GM04504 (cell line): Measurements from ENCODE around the gene ASPHD1.
"Not testable (repeated sequence)": the region's sequence is repeated elsewhere in the genome, so short reads cannot be mapped to it uniquely, and the experiment has no call there.

Experiments
- DNase-seq: peaks from one replicate; pipeline ENCODE4 v3.0.0-alpha.2; 2012; ENCODE audit warnings: low read depth

Gene ASPHD1

DNA sequence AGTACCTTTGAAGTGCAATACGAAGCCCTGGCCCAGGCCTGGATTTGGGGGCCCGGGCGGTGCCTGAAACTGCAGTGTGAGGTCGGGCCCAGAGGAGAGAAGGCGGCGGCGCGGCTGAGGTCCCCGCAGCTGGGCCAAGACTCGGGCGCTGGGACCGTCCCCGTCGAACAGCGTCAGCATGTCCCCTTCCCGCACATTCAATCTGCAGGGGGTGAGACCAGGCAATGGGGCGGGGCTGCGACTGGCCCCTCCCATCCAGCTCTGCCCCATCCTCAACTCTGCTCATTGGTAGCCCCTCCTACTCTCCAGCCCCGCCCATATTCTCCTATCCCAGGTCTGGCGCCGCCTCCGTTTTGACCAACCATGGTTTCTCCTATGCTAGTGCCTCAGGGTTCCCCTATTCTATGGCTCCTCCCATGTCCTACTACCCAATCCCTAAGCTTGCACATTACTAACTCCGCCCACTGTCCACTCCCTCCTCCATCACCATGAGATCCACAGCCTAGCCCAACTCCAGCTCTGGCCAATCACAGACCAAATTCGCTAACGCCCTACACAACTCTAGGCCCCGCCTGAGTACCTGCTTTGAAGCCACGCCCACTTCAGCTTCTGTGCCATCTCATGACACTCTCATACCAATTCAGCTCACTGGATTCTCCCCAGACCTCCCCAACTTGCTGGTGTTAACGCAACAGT lies 22.9 kb upstream of the ASPHD1 start:
- no peak for DNase-seq

DNA sequence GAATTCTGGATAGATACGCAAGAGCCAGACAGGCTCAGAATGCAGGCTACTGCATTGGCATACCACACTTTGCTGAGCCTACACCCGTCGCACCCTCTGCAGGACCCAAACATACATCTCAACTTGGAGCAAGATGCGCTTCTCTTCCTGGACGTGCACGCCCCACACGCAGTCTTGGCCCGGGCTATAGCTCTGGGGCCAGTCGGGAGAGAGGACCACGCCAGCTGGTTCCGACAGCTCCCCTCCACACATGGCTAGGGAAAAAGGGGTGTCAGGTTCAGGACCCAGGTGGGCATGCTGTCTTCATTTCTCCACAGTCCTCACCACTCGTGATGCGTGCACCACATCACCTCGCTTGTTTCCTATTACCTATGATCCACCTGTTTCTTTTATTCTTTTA lies 22.1 kb upstream of the ASPHD1 start:
- no peak for DNase-seq

DNA sequence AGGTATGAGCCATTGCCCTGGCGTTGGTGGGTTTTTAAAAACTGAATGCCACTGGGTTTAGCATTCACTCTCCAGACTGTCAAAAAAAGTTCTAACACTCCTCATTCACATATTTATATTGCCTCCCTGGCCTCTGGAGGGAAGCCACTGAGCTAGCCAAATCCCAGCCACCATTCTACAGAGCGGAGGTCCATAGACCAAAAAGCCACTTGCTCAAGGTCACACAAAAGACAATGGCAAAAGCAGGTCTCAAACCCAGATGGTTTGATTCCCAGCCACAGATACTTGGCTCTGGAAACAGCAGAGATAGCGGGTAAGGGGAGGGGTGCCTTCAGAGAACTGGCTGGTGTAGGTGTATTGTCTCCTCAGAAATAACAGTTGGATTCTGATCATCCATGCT lies 19.2 kb upstream of the ASPHD1 start:
- no peak for DNase-seq

DNA sequence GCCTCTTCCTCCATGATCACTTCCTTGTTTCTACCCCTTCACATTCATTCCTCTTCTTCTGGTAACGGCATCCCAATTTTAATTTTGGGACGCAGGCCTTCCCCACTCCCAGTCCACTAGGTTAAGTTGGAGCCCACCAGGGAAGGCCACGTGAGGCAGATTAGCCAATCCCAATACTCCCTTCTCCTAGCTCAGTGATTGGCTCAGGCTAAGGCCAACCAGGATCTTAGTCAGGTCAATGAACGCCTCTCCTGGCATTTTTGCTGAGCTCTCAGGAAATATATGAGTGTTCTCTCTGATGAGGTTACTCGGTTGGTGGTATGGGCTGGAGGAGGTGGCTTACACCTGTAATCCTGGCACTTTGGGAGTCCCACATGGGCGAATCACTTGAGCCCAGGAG lies 16.3 kb upstream of the ASPHD1 start:
- no peak for DNase-seq

DNA sequence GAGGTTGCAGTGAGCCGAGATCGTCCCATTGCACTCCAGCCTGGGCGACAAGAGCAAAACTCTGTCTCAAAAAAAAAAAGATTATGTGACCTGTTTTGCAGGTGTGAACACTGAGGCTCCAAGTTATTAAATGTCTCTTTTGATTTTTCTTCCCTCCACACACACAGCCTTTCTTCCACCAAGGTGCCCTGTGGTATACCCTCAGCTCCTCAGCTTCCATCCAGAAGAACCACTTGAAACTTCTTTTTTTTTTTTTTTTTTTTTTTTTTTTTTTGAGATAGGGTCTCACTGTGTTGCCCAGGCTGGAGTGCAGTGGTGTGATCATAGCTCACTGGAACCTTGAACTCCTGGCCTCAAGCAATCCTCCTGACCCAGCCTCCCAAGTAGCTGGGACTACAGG lies 10.9 kb upstream of the ASPHD1 start:
- not testable (repeated sequence) for DNase-seq

DNA sequence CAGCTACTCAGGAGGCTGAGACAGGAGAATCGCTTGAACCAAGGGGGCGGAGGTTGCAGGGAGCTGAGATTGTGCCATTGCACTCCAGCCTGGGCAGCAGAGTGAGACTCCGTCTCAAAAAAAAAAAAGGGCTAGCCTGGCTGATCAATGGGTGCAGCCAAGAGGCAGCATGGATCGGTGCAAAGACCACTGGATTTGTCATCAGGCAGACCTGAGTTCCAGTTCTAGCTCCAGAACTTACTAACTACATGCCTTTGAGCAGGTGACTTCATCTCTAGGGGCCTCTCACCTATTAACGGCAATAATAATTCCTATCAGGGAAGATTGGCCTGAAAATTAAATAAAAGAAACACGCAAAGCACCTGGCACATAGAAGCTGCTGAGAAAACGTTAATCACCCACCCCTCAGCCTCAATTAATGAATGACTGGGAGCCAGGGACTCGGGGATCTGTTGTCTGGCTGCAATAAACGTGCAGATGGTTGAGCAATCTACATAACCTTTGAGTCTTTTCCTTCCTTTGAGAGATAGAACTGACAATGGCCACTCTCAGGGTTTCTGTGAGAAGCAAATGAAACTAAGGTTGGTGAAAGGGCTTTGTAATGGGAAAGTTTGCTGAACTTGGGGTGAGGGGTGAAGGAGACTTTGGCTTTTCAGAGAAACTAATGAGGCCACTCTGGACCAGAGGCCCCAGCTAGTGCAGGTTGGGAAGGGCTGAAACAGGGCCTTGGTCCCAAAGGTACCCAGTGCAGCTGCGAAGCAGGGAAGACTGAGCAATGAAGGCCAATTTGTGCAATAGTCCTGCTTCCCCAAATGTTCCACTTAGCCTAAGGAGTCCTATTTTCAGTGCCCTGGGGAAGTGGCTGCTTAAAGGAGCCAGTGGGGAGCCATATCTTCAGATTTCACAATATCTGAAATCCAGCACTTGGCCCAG lies 8.5 kb upstream of the ASPHD1 start:
- DNase-seq, result no peak

DNA sequence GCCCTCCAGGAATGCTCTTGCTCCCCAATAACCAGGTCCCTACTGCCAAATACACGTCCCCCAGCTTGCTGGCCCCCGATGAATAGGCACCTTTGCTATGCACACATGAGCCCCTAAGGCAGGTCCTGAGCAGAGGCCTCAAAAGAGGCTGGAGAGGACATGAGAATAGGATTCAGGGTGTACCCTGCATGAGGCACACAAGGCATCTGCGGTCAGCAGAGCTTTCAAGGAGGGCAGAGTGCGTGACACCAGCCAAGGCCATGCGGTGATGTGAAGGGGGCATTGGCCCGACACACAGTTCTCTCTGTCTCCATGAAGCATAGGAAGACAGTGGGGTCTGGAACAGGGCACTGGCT lies 7.9 kb upstream of the ASPHD1 start:
- DNase-seq, result no peak

DNA sequence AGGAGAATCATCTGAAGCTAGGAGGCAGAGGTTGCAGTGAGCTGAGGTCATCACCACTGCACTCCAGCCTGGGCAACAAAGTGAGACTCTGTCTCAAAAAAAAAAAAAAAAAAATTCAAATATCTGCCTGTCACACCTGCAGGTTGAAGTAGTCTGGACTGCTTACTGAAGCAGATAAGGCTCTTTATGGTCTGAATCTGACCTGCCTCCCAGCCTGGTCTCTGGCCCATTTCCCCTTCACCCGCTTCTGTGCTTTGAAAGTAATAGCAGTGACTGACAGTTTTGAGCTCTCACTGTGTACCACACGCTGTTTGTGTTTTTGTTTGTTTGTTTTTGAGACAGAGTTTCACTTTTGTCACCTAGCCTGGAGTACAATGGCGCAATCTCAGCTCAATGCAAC lies 6.7 kb upstream of the ASPHD1 start:
- no peak for DNase-seq

DNA sequence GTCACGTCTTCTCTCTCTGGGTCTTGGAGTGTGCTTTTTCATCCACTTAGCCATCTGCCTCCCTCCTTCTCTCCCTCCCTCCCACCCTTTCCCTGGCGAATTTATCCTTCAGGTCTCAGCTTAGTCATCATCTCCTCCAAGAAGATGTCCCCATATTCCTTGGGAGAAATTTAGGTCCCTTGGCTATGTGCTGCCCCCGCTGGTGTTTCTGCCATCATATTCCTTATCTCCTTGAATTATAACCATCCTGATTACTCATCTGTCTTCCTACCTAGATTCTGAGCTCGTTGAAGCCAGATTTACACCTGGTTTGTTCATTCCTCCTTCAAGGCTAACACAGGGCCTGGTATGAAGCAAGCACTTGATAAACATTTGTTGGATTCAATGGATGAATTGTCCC lies 5.9 kb upstream of the ASPHD1 start:
- no peak for DNase-seq

DNA sequence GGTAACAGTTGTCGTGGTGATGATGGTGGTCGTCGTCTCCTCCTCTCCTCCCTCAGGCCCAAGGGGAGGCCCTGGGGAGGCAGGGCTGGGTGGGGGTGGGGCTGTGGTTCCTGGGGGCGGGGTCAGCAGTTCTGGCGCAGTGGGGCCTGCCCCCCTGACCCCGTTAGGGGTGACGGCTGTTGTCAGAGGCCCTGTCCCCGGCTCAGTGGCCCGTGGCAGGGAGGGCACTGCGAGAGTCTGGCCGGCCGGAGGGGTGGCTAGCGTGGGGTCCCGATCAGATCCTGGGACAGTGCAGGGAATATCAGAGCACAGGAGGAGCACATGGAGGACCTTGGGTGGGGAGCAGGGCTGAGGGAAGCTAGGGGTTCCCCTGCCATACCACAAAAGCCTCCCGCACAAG lies 3.4 kb upstream of the ASPHD1 start:
- no peak for DNase-seq

DNA sequence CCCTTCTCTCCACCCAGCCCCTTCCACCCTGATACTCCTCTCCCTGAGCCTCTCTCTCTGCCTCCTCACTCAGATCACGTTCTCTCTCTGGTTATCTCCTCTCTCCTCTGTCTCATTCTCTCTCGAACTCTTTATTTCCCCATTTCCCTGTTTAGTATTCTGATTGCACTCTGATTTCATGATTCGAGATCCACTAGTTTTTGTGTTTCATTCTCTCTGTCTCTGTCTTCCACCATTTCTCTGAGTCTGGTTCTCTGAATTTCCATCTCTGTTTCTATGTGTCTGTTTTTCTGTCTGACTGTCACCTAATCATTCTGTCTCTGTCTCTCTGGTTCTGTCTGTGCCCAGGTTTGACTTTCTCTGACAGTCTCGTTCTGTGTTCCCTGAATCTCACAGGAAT lies 3.0 kb upstream of the ASPHD1 start:
- DNase-seq, result no peak

DNA sequence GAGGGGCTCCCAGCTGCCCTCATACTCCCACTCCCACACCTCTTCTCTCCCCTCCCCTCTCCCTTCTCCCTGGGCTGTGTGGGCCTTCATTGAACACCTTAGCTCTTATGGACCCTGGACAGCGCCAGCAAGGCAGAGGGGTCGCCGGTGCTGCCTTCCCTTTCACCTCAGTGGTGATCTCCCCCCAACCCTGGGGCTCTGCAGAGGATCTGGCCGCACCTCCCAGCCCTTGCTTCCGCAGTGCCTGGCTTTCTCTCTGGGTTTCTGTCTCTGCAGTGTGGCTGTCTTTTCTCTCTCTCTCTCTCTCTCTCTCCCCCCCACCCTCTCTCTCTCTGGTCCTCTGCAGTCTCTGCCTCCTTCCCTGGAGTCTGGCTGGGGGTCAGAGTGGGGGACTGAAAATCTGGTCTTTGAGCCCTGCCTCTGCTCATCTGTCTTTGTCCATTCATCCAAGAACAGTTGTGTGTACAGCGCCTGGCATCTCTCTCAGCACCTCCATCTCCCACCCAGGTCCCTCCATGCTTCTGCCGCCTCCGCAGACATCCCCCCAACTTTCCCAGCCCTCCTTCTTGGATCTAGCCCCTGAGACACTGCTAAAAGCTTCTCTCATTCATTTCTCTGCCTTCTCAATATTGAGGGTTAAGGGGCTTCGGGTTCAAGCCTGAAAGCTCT lies 2.0 kb upstream of the ASPHD1 start:
- no peak for DNase-seq

DNA sequence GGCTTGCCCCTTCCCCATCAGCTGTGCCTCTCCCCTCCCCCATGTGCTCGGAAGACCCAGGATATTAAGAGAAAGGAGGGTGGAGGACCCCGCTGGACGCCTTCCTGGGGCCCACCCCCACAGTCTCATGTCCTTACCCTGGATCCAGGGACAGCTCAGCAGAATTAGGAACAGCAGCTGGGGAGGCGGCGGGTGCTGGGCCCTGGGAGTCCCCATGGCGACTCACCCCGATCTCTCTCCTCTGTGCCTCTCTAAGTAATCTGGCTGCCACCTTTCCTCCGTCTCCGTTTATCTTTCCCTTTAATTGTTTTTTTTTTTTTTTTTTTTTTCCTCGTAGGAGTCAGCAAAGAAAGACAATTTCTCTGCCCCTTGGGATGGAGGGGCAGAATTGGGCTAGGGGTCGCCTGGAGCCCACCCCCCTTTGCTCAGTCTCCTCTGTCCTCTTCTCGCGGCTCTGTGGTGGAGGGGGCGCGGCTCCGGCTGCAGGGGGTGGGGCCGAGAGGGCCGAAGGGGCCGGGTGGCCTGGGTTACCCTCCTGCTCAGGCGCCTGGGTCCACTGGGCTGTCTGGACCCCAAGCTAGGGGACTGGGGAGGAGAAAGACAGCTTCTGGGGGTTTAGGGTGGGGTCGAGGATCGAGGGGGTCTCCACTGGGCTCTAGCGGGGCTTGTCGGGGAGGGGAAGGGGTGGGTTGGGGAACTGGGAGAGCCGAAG lies 1.3 kb upstream of the ASPHD1 start:
- no peak for DNase-seq

DNA sequence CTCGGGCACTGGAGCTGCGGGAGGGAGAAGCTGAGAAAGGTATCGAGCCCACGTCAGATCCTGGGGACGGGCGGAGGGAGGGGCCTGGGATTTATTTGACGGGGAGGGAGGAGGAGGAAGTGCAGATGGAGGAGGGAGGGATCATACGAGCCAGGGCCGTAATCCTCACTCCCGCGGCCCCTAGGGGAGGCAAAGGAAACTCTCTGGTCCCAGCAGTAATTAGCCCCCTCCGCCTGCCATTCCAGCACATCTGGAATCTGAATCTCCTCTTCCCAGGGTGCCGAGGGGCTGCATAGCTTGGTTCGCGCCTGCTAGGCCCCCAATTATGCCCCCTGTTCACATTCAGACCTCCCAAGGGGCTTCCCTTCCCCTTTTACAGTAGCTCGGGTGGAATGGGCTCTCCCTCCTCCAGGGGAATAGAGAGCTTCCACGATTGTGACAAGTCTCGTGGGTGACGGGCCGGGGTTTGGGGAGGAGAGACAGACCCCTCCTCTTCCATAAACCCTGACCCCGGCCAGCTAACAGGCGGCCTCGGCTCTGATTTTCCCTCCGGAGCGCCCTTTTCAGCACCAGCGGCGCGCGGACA lies 679 bp upstream of the ASPHD1 start, which contains the start of gene SEZ6L2:
SEZ6L2 (minus strand) TSS at position 35 of the 586 bp plus-strand sequence. CDS start 531 bp downstream, outside the sequence.
- peak; percentile 69 for DNase-seq

DNA sequence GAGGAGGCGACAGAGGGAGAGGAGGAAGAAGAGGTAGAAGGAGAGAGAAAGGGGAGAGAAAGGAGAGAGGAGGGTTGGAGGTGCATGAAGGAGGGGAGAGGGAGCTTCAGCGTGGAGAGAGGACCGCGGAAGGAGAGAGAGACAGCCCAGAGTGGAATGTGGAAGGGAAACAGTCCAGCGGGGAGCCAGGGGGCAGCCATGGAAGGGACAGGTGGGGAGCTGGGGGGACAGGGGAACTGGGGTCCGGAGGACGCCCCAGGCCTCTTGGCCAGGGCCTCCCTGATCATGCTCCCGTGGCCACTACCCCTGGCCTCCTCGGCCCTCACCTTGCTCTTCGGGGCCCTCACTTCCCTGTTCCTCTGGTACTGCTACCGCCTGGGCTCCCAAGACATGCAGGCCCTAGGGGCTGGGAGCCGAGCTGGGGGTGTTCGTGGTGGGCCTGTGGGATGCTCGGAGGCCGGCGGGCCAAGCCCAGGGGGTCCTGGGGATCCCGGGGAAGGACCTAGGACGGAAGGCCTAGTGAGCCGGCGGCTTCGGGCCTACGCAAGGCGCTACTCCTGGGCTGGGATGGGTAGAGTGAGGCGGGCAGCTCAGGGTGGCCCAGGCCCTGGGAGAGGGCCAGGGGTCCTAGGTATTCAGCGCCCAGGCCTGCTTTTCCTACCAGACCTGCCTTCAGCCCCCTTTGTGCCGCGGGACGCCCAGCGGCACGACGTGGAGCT lies 759 bp downstream of the ASPHD1 start:
- no peak for DNase-seq

DNA sequence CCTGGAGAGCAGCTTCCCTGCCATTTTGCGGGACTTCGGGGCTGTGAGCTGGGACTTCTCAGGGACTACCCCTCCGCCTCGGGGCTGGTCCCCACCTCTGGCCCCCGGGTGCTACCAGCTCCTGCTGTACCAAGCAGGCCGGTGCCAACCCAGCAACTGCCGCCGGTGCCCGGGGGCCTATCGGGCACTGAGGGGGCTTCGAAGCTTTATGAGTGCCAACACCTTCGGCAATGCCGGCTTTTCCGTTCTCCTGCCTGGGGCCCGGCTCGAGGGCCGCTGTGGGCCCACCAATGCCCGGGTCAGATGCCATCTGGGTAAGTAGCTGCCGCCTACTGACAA lies 1.3 kb downstream of the ASPHD1 start:
- no peak for DNase-seq

DNA sequence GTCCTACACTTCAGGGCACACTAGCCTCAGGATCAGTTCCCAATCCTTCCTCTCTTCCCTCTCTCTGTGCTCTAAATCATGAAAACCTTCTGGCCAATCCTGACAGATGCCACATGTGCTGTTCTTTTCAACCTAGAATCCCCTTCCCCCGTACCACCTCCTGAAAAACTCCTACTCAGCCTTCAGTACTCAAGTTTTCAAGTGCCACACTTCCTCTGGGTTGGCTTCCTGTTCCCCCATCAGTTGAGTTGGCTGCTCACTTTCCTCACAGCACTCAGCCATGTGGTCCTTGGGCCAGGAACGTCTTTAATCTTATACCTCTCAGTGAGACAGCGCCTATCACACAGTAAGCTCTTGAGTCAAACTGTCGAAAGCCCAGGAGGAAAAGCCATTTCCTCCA lies 3.3 kb downstream of the ASPHD1 start:
- DNase-seq, result no peak

DNA sequence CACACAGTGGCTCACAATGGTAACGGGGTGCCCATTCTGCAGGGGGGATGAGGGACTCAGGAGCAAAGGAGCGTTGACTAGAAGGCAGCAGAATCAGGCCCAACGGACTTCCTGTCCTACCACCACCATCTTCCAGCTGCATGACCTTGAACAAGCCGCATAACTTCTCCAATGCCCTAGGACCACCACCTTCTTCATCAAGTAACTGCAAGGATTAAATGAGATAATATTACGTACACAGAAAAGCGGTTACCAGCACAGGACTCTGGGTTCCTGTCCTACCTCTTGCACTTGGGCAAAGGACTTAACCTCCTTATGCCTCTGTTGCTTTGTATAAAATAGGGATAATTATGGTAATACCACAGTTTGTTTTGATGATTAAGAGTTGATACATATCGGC lies 4.7 kb downstream of the ASPHD1 start:
- no peak for DNase-seq

DNA sequence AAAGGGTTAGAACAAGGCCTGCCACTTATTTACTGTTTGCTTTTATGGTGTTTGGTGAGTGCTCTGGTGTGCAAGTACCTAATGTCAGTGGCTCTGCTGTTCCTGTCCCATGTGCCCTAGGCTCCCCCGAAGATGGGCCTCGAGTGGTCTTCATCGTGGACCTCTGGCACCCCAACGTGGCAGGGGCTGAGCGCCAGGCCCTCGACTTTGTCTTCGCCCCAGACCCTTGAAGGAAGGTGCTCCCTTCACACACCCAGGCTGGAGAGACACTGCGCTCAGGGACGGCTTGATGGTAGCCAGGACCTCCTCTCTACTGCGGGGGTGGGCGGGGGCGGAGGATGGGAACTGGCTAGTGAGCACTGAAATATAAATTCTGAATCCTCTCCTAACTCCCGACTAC lies 5.4 kb downstream of the ASPHD1 start:
- no peak for DNase-seq

DNA sequence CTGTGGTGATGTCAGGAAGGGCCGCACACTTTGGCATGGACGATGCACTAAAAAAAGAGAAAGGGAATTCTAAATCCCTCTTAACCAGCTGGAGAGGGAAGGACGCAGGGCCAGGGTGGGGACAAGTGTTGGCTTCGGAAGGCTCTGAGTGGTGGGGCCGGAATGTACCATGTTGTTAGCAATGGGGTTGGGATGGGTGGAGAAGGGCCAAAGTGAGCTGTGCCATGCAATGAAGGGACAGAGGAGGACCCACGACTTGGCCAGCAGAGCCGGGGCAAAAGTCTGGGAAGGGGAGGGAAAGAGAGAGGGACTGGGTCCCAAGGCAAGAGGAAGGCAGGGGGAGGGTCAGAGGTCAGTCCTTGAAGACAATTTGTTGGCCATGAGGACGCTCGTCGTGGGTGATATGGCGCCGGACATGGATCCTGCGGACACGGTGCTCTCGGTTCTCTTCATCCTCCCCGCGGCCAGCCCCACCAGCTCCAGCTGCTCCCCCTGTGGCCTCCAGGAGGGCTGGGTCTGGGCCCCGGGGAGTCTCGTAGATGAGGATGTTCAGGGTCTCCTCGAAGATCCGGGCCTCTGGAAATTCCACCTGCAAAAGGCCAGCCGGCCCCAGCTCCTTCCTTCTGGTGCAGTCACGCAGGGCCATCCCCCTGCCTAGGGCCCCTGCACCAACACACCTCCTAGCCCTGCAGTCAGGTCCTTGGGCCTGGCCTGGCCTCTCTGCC lies 6.4 kb downstream of the ASPHD1 start:
- no peak for DNase-seq

DNA sequence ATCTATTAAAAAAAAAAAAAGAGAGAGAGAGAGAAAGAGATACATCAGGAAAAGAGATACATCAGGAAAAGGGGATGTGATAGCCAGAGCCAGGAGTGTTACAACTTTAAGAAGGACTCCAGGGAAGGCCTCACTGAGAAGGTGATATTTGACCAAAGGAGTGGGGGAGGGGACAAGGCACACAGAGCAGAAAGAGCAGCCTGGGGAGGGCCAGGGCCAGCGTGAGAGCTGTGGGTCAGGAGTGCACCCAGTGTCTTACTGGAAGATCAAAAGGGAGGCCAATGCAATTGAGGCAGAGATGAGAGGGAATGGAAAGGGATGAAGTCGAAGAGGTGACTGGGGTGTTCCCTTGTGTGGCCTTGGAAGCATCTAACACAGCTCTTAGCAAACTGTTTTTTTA lies 7.7 kb downstream of the ASPHD1 start:
- no peak for DNase-seq
